ENCODE measurements around the gene TBC1D5. TPM values are rescaled to one million over a fixed set of nuclear protein-coding genes. Genes with fewer than 3 reads are reported as not detected.

Gene TBC1D5
- total and polyA plus RNA-seq, 2 donors (not counting 1 experiment from before 2014, with no cell fraction given) = 22.6 to 111 TPM

DNA sequence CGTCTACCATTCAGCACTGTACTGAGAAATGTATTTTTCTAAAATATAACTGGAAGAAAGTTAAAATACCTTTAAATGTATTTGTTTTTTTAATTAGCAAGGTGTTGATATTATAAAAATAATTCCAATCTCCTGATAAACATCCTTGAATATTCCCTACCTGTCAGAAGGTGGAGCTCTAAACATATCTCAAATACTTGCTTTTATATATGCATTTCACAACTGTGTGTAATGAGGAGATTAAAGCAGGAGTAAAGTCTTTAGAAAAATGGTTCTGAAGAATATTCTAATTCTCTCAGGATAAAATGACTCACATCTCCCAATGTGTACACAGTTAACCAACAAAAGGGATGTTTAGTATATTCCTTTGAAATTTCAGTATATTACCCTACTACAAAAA lies 434.9 kb downstream of the TBC1D5 start:
- Histone ChIP-seq H3K27me3 (replicated peaks in 1 of 4; ENCODE audit: control extremely low read depth in 1 of 4, control insufficient read depth in 3 of 4, insufficient read depth in 4 of 4, low read length in 3 of 4) (no peaks in the 10 kb centered on the region), H3K4me3 (ENCODE audit: control extremely low read depth in 1 of 5, extremely low read depth in 1 of 5, insufficient read depth in 1 of 5, low read depth in 2 of 5, low read length in 4 of 5) (no peak overlapping the region), H3K4me1 (ENCODE audit: control insufficient read depth in 2 of 2, insufficient read depth in 2 of 2, low read length in 2 of 2) (no peaks in the 10 kb centered on the region), H3K27ac (ENCODE audit: low read length in 2 of 2) (no peak overlapping the region), H3K4me2 (replicated peaks; ENCODE audit: low read depth, low read length, poor library complexity, severe bottlenecking) (no peak overlapping the region), H3K9me3 (ENCODE audit: control extremely low read depth in 1 of 3, control insufficient read depth in 2 of 3, insufficient read depth in 1 of 3, low read length in 2 of 3) (no peaks in the 10 kb centered on the region), H3K79me2 (ENCODE audit: control insufficient read depth, insufficient read depth, low read length) (no peaks in the 10 kb centered on the region), H3K9ac (ENCODE audit: low read length) (no peak overlapping the region), H2AFZ (ENCODE audit: insufficient read depth, low read depth, low read length, poor library complexity, severe bottlenecking) (no peak overlapping the region), H4K20me1 (ENCODE audit: control insufficient read depth, insufficient read depth, low read length, poor library complexity, severe bottlenecking) (no peaks in the 10 kb centered on the region), H3K36me3 (replicated peaks in 1 of 2; ENCODE audit: control extremely low read depth in 1 of 2, control insufficient read depth in 1 of 2, extremely low read depth in 1 of 2, insufficient read depth in 2 of 2, low read length in 1 of 2) (peaks cover 6 to 7% of the 10 kb centered on the region in 2 experiments)
- no peak for DNase-seq
- intact Hi-C loops (cut with micrococcal nuclease) = no loop called here
- Mint-ChIP-seq H3K4me3 (no peak overlapping the region), H3K4me1 (no peaks in the 10 kb centered on the region), H3K27ac (no peak overlapping the region), H3K27me3 (no peaks in the 10 kb centered on the region), H3K9me3 (ENCODE audit: insufficient read depth) (no peaks in the 10 kb centered on the region)
- ChIA-PET CTCF (interaction anchor here (0.5 to 1.9 kb wide), 2 partner anchors 68 to 534 kb away, joined by 3 to 8 read pairs; no protein-coding TSS in a partner anchor), POLR2A (no interaction called here)
- no peak for TF ChIP-seq EZH2 (IDR thresholded peaks at IDR 0.05; ENCODE audit: borderline replicate concordance, insufficient read depth, low read depth, low read length, poor library complexity, severe bottlenecking)
- TF ChIP-seq, protein P1, sequence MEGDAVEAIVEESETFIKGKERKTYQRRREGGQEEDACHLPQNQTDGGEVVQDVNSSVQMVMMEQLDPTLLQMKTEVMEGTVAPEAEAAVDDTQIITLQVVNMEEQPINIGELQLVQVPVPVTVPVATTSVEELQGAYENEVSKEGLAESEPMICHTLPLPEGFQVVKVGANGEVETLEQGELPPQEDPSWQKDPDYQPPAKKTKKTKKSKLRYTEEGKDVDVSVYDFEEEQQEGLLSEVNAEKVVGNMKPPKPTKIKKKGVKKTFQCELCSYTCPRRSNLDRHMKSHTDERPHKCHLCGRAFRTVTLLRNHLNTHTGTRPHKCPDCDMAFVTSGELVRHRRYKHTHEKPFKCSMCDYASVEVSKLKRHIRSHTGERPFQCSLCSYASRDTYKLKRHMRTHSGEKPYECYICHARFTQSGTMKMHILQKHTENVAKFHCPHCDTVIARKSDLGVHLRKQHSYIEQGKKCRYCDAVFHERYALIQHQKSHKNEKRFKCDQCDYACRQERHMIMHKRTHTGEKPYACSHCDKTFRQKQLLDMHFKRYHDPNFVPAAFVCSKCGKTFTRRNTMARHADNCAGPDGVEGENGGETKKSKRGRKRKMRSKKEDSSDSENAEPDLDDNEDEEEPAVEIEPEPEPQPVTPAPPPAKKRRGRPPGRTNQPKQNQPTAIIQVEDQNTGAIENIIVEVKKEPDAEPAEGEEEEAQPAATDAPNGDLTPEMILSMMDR (IDR thresholded peaks at IDR 0.05) = no peak
- no CpG with 5 or more reads among the region's 1 CpG for WGBS (ENCODE audit: insufficient coverage)
- no peak for ATAC-seq (ENCODE audit: low read depth)

DNA sequence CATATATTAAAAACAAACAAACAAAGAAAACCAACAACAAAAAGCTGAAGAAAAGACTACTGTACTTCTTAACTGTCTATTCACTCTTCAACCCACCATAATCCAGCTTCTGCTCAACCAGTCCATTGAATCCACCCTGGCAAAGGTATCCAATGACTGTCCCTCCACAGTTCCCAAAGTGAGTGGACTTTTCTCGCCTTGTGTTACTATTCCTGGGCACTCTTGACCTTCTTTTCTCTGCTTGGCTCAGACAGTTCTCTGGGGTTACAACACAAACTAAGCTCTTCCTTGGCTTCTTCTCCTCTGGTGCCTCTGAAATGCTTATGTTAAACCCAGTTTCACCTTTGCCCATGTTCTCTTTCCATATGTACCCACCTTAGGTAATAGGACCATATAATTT lies 437.5 kb downstream of the TBC1D5 start:
- no peaks in the 10 kb centered on the region for H4K20me1 ChIP-seq (ENCODE audit: control insufficient read depth, insufficient read depth, low read length, poor library complexity, severe bottlenecking)
- ATAC-seq (ENCODE audit: low read depth) (no peak), DNase-seq (no peak)
- TF ChIP-seq, protein P1 (IDR thresholded peaks at IDR 0.05) = no peak
- TF ChIP-seq EZH2 (IDR thresholded peaks at IDR 0.05; ENCODE audit: borderline replicate concordance, insufficient read depth, low read depth, low read length, poor library complexity, severe bottlenecking) = no peak
- intact Hi-C loops (cut with micrococcal nuclease) = no loop called here
- no peak overlapping the region for H3K4me2 ChIP-seq (replicated peaks; ENCODE audit: low read depth, low read length, poor library complexity, severe bottlenecking)
- no peak overlapping the region for H3K27ac ChIP-seq (ENCODE audit: low read length in 2 of 2)
- H3K9ac ChIP-seq (ENCODE audit: low read length) = no peak overlapping the region
- no peaks in the 10 kb centered on the region for H3K9me3 Mint-ChIP-seq (ENCODE audit: insufficient read depth)
- ChIA-PET POLR2A (no interaction called here), CTCF (no interaction called here)
- no peak overlapping the region for H3K27ac Mint-ChIP-seq
- no peaks in the 10 kb centered on the region for H3K27me3 Mint-ChIP-seq
- peaks cover 6 to 7% of the 10 kb centered on the region in 2 experiments for H3K36me3 ChIP-seq (replicated peaks in 1 of 2; ENCODE audit: control extremely low read depth in 1 of 2, control insufficient read depth in 1 of 2, extremely low read depth in 1 of 2, insufficient read depth in 2 of 2, low read length in 1 of 2)
- H3K4me3 ChIP-seq (ENCODE audit: control extremely low read depth in 1 of 5, extremely low read depth in 1 of 5, insufficient read depth in 1 of 5, low read depth in 2 of 5, low read length in 4 of 5) = no peak overlapping the region
- no peak overlapping the region for H3K4me3 Mint-ChIP-seq
- H3K79me2 ChIP-seq (ENCODE audit: control insufficient read depth, insufficient read depth, low read length) = no peaks in the 10 kb centered on the region
- H3K4me1 ChIP-seq (ENCODE audit: control insufficient read depth in 2 of 2, insufficient read depth in 2 of 2, low read length in 2 of 2) = no peaks in the 10 kb centered on the region
- 100% methylated on average over 1 of the region's 1 CpG for WGBS (ENCODE audit: insufficient coverage)
- no peaks in the 10 kb centered on the region for H3K9me3 ChIP-seq (ENCODE audit: control extremely low read depth in 1 of 3, control insufficient read depth in 2 of 3, insufficient read depth in 1 of 3, low read length in 2 of 3)
- H3K27me3 ChIP-seq (replicated peaks in 1 of 4; ENCODE audit: control extremely low read depth in 1 of 4, control insufficient read depth in 3 of 4, insufficient read depth in 4 of 4, low read length in 3 of 4) = no peaks in the 10 kb centered on the region
- peaks cover 3% of the 10 kb centered on the region for H3K4me1 Mint-ChIP-seq
- H2AFZ ChIP-seq (ENCODE audit: insufficient read depth, low read depth, low read length, poor library complexity, severe bottlenecking) = no peak overlapping the region

All from B cell (primary cell).